ENCODE data around the gene SCML1. TPM values are rescaled to one million over a fixed set of nuclear protein-coding genes. Genes with fewer than 3 reads are reported as not detected.

Gene SCML1
- total and polyA plus RNA-seq, 10 of the 15 experiments (the other 5 are each of a cell fraction or from before 2014, with no cell fraction given) = 0.62 to 48.3 (median 1.6) TPM

- TF ChIP-seq ZBTB40 (IDR thresholded peaks at IDR 0.05; ENCODE audit: borderline replicate concordance) = no peak
- no peak for TF ChIP-seq MYB (IDR thresholded peaks at IDR 0.05; ENCODE audit: borderline replicate concordance, low read depth, low read length)
- no peak for TF ChIP-seq NR2C1 (IDR thresholded peaks at IDR 0.05)
- TF ChIP-seq EED (IDR thresholded peaks at IDR 0.05; ENCODE audit: low read depth) = no peak
- no peak for TF ChIP-seq PKNOX1 (IDR thresholded peaks at IDR 0.05)
- no peak for TF ChIP-seq ZBTB33 (IDR thresholded peaks at IDR 0.05)
These were observed 6.6 kb downstream of the SCML1 start (continued) for GRCh38 chrX:17743913-17744312.
